Vein endothelial cell (primary cell): ENCODE measurements around the gene FOXK2. TPM values are rescaled to one million over a fixed set of nuclear protein-coding genes. Genes with fewer than 3 reads are reported as not detected.

Experiments used
- total RNA-seq: library from RNA; depleted of rRNA; stranded (reverse); fragments of >200 nt; gene quantifications from 2 replicates; pipeline ENCODE4 v1.2.3, GENCODE V29; 2012

Gene FOXK2
- total RNA-seq: 44.3 and 50.3 TPM in 2 replicates

DNA sequence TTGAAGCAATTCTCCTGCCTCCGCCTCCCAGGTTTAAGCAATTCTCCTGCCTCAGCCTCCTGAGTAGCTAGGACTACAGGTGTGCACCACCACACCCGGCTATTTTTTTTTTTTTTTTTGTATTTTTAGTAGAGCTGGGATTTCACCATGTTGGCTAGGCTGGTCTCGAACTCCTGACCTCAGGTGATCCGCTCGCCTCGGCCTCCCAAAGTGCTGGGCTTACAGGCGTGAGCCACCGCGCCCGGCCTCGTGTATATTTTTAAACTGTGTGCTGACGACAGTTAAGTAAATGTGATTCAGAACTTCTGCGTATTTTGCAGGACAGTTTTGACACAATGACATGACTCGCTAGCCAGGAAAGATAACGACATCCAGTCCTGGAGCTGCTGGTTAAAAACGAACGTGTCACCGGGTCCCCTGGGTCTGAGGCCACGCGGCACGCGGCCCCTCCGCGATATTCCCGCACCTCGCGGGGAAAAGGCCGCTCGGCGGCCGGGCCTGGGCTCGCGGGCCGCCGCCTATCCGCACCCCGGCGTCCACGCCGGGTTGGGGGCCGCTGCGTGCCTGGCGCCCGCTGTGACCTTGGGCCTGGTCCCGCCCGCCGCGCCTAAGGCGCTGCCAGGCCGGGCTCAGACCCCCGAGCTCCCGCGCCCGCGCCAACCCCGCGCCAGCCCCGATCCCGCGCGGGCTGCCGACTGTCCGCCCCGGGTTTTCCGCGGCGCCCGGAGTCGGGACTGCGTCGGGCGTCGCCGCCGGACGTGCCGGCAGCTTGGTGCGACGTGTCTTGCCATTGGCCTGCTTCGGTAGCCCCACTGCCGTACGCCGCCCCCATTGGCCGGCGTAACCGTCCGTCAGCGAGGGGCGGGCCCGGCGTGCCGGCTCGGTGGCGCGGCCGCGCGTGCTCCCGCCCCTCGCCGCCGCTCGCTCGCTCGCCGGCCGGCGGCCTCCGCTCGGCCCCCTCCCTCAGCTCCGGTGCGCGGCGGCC, at the start of gene FOXK2:
Gene FOXK2, plus strand, starts transcription at position 907 of the 985 bp plus-strand sequence. CDS start 157 bp downstream, outside the sequence.

DNA sequence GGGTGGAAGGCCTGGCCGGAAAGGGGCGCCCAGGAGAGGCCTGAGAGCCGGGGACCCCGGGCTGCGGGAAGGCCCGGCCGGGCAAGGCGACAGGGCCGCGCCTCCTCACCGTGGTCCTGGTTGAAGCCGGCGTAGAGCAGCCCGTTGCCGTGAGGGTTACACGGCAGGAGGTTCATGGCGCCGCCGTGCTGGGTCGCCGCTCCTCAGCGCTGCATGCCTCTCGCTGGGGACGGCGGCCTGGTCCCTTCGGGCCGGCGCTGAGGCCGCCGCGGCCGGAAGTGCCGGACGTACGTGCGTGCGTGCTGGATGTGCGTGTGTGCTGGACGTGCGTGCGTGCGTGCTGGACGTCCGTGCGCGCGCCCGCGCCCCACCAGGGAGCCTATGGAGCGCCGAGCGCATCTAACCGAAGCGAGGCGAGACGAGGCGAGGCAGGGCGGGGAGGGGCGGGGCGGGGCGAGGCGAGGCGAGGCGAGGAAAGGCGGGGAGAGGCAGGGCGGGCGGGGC, 128.7 kb downstream of the FOXK2 start, which contains the start of gene WDR45B:
Gene WDR45B, minus strand, starts transcription at position 280 of the 504 bp plus-strand sequence. Its CDS starts 104 bp downstream, at position 176.

Other genes with a start within 250 kb of the FOXK2 start
- gene CSNK1D, start 246.0 kb upstream of the FOXK2 start, total RNA-seq: 81.9 and 85.3 TPM in 2 replicates
- gene CD7, start 202.1 kb upstream of the FOXK2 start, total RNA-seq: not detected in 2 replicates
- gene SECTM1, start 186.0 kb upstream of the FOXK2 start, total RNA-seq: 0.48 and 0.98 TPM in 2 replicates
- under 0.01 TPM in 1 of 2 replicates, not detected in the other for gene TEX19, start 160.5 kb upstream of the FOXK2 start, total RNA-seq
- gene UTS2R, start 148.0 kb upstream of the FOXK2 start, total RNA-seq: not detected in 2 replicates
- gene HEXD, start 101.4 kb upstream of the FOXK2 start, total RNA-seq: 11.5 and 17.6 TPM in 2 replicates
- gene OGFOD3, start 101.1 kb upstream of the FOXK2 start, total RNA-seq: 26.3 and 30.4 TPM in 2 replicates
- 44.9 and 58.5 TPM in 2 replicates for gene CYBC1, start 69.0 kb upstream of the FOXK2 start, total RNA-seq
- 91.8 and 116 TPM in 2 replicates for gene NARF, start 61.0 kb upstream of the FOXK2 start, total RNA-seq
- gene WDR45B, start 128.7 kb downstream of the FOXK2 start, total RNA-seq: 88.5 and 92.8 TPM in 2 replicates
- gene RAB40B, start 179.0 kb downstream of the FOXK2 start, total RNA-seq: 7.2 and 10.6 TPM in 2 replicates
- 15.7 and 16.0 TPM in 2 replicates for gene FN3KRP, start 197.0 kb downstream of the FOXK2 start, total RNA-seq
- gene FN3K, start 215.9 kb downstream of the FOXK2 start, total RNA-seq: 2.3 and 3.2 TPM in 2 replicates
- 72.7 and 83.6 TPM in 2 replicates for gene TBCD, start 232.3 kb downstream of the FOXK2 start, total RNA-seq